ENCODE data around the gene KAT2A. TPM values are rescaled to one million over a fixed set of nuclear protein-coding genes. Genes with fewer than 3 reads are reported as not detected.

The KAT2A gene
- total and polyA plus RNA-seq, 9 of the 15 experiments (the other 6 are each of a cell fraction or from before 2014, with no cell fraction given): 1.5 to 80.4 (median 31.9) TPM

- H3K79me2 ChIP-seq (ENCODE audit: control insufficient read depth, insufficient read depth, low read length): peaks cover 82% of the 10 kb centered on the region
- H3K9me3 ChIP-seq (replicated peaks; ENCODE audit: control insufficient read depth, insufficient read depth, low read depth, low read length): no peaks in the 10 kb centered on the region
- H4K20me1 ChIP-seq (replicated peaks; ENCODE audit: control insufficient read depth, insufficient read depth, low read length): peaks cover 9% of the 10 kb centered on the region; the same call in 1 of the 2 replicates
- no peaks in the 10 kb centered on the region for H3K27me3 ChIP-seq (ENCODE audit: control insufficient read depth in 2 of 2, insufficient read depth in 2 of 2, low read length in 2 of 2)
- in situ Hi-C loops (cut with MboI) (no loop called here), intact Hi-C loops (cut with micrococcal nuclease) (no loop called here)
- peak; percentile 79 for ATAC-seq
- BruUV-seq (replicated peaks): no TSS peak
- no peak overlapping the region for H2AFZ ChIP-seq (ENCODE audit: low read depth, low read length)
- peak overlapping the region in 1 of 2 experiments; percentile 72; a peak in 2 of 4 replicates for H3K9ac ChIP-seq (ENCODE audit: insufficient read depth in 1 of 2, low read depth in 2 of 2, low read length in 2 of 2)
- peak in 2 of 4 experiments; percentile 33 to 37 for DNase-seq (ENCODE audit: extremely low read depth in 1 of 4, low spot score in 3 of 4)
- H3K4me3 ChIP-seq: no peak overlapping the region
- POLR2A ChIA-PET: interaction anchor here (0.9 to 1.2 kb wide), 5 partner anchors 11 to 108 kb away, joined by 3 to 6 read pairs (median 4); partner anchors contain the start of gene KCNH4
- CTCF ChIA-PET (ENCODE audit: low intra/inter-chr PET ratio): no interaction called here
- H3K4me1 ChIP-seq (replicated peaks in 1 of 2; ENCODE audit: control insufficient read depth in 2 of 2, insufficient read depth in 2 of 2, low read length in 2 of 2): peaks cover 9 to 11% of the 10 kb centered on the region in 2 experiments; a peak in 3 of 5 replicates
- H3K9me1 ChIP-seq (ENCODE audit: control insufficient read depth, insufficient read depth, low read length): peaks cover 9% of the 10 kb centered on the region
- 64% methylated on average over 15 of the region's 15 CpGs for WGBS (ENCODE audit: insufficient coverage, low coverage, missing lambda C conversion rate)
- peak overlapping the region; percentile 34; the same call in 1 of the 3 replicates for H3K27ac ChIP-seq (ENCODE audit: extremely low read depth, low read depth, low read length)
- H3K4me2 ChIP-seq (ENCODE audit: insufficient read depth, low read length): no peak overlapping the region
- H3K36me3 ChIP-seq (ENCODE audit: control insufficient read depth, insufficient read depth, low read length): peaks cover 79% of the 10 kb centered on the region
- peak; percentile 71 for FAIRE-seq
- peak; percentile 61 for TF ChIP-seq BHLHE40 (IDR thresholded peaks at IDR 0.05; ENCODE audit: low read length)
- no peak for TF ChIP-seq ZBTB12 (CRISPR knock-in tag; IDR thresholded peaks at IDR 0.05)
- TF ChIP-seq ZNF318 (IDR thresholded peaks at IDR 0.05; ENCODE audit: borderline replicate concordance in 1 of 2, low read depth in 1 of 2): peak in 1 of 2 experiments; percentile 63; a peak in 1 of 4 replicates
- no peak for TF ChIP-seq SP2 (IDR thresholded peaks at IDR 0.05; ENCODE audit: extremely low read depth, low read depth, low read length, poor library complexity, severe bottlenecking)
- no peak for TF ChIP-seq ZNF766 (CRISPR knock-in tag; conservative IDR thresholded peaks at IDR 0.05)
- TF ChIP-seq MEIS2 (IDR thresholded peaks at IDR 0.05; ENCODE audit: partially characterized antibody): no peak
- no peak for TF ChIP-seq BRD9 (IDR thresholded peaks at IDR 0.05; ENCODE audit: low read depth, partially characterized antibody)
These were observed 14.8 kb upstream of the KAT2A start for GRCh38 chr17:42135664-42136653.
